ENCODE measurements around the gene ENTPD7.

The ENTPD7 gene

DNA sequence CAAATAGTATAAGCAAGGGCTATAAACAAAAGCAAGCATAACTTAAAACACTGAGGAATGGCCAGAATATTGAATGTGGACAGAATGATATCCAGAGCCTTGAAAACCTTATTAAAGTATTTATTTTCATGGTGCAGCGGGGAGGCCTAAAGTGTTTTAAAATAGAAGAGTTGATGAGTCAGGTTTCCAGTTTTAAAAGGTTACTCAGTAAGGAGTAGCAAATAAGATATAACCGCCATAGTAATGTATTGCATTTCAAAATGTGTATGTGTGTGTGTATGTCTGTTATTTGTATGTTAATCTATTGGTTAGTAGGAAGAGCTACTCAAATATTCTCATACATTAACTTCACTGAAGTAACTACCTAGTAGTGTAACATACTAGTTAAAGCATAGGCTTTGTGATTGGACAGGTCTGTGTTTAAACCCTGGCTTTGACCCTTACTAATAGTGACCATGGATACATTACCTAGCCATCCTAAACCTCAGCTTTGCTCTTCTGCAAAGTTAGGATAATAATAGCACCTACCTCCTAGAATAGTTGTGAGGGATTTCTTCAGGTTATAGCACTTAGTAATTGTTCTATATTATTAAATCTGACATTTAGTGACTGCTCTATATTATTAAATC is 89.6 kb downstream of the ENTPD7 start:
- no peak for DNase-seq

DNA sequence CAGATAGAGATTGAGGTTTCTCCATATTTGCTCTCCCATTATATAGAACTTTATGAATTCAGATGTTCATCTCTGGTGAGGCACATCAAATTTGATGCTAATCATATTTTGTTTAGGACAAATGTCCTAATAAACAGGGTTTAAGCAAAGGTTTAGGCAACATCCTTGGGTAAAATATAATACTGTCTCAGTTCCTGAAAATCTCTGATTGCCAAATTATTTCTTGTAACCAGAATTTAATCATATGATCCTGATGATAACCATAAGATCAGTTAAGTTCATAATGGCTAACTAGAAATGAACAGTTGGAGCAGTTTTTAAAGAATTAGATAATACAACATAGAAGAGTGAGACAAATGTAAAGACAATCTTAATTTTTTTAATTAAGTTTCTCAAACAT is 91.3 kb downstream of the ENTPD7 start:
- DNase-seq = no peak

DNA sequence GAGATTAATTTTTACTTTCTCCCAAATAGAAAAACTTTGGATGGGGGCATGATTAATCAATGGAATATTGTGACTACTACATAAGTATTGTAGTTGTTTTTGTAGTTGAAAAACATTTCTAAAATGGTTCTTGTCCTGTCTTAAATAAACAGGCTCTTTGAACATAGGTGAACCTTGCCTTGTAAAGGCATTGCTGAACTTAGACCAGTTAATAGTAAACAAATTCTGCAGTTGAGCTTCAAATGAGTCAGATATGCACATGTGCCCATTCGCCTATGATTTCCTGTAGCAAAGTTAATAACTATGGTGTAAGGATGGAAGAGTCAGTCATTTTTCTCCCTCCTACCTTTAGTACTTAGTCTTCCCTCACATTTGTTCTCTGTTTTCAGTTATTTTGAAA is 95.4 kb downstream of the ENTPD7 start:
- DNase-seq = no peak

All from hematopoietic multipotent progenitor cell treated with erythropoietin and hydrocortisone succinate and interleukin-3 and kit ligand, for 4 days (in vitro differentiated cells).